GM19438 (cell line): Measurements from ENCODE around the gene PRKCZ.

ENCODE experiments used
- ATAC-seq: cut with Tn5 transposase; IDR thresholded peaks from one replicate; pipeline ENCODE4 v1.9.1; 2021; ENCODE audit warnings: low read depth; ENCODE audit not compliant: unreplicated experiment

The PRKCZ gene

DNA sequence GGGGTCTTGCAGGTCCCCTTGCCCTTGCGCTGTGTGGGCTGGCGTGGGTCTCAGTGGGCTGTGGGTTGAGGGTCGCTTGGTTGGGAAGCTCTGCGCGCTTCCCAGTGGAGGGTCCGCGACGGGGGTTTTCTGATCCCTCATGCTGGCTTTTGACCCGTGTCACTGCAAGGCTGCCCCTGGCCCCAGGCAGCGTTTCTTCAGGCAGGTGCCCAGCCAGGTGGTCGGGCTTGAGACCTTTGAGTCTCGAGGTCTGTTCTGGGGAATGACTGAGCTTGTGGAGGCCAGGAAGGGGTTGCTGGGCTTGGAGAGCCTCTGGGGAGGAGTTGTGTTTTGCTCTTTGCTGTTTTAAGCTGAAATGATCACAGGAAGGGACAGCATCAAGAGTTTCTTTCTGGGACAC, 183.3 kb downstream of the PRKCZ start:
- no peak for ATAC-seq

DNA sequence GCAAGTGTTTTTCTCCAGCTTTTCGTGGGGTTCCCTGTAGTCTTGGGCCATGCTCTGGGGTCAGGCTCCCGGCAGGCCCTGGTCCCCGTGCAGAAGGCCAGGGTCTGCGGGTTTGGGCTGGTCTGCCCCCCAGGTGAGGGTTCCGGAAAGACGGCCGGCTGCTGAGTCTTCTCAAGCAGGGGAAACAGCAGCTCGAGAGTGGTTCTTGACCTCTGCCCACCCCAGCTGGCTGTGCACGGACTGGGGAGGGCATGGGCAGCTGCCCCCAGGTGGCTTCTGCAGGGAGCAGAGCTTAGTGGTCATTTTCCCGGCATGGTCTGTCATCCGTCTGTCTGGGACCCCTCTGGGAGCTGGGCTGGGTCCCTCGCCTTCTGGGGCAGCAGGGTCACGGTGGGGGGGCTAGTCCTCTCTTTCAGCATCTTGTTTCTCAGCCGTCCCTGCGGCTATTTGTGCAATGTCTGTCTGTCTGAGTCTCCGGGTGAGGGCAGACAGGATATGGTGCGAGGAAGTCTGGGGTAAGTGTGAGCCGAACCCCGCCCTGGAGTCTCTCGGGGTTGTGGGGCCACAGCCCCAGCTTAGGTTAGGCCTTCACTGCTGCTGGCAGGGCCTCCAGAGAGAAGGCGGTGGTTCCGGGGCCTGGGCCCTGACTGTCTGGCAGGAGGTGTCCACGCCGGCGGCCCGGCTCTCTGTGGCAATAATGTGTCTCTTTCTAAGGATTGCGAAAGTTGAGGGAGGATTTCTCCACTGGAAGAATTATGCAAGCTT, 184.0 kb downstream of the PRKCZ start:
- ATAC-seq = no peak

DNA sequence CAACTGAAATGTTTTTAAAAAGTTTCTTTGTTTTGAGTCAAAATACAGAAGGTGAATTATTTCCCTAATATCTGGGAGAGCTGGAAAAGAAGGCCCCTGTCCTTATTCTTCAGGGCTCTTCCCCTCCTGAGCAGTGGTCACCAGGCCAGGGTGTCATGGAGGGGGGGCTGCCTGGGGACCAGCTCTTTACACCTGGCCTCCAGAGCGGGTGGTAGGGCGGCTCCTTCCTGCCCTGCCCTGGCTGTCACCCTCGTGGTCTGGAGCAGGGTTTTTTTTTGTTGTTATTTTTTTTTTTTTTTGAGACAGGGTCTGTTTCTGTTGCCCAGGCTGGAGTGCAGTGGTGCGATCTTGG, 184.5 kb downstream of the PRKCZ start:
- no peak for ATAC-seq
